ENCODE data around the gene KLHL13. TPM values are rescaled to one million over a fixed set of nuclear protein-coding genes. Genes with fewer than 3 reads are reported as not detected.
"Not testable (repeated sequence)": the region's sequence is repeated elsewhere in the genome, so short reads cannot be mapped to it uniquely, and the experiment has no call there.

Gene KLHL13
- total RNA-seq, 4 donors from 2014 or later, result 1.2 to 5.2 (median 2.0) TPM

- no peak for DNase-seq (ENCODE audit: low spot score)
- TF ChIP-seq, protein P1, sequence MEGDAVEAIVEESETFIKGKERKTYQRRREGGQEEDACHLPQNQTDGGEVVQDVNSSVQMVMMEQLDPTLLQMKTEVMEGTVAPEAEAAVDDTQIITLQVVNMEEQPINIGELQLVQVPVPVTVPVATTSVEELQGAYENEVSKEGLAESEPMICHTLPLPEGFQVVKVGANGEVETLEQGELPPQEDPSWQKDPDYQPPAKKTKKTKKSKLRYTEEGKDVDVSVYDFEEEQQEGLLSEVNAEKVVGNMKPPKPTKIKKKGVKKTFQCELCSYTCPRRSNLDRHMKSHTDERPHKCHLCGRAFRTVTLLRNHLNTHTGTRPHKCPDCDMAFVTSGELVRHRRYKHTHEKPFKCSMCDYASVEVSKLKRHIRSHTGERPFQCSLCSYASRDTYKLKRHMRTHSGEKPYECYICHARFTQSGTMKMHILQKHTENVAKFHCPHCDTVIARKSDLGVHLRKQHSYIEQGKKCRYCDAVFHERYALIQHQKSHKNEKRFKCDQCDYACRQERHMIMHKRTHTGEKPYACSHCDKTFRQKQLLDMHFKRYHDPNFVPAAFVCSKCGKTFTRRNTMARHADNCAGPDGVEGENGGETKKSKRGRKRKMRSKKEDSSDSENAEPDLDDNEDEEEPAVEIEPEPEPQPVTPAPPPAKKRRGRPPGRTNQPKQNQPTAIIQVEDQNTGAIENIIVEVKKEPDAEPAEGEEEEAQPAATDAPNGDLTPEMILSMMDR (IDR thresholded peaks at IDR 0.05), result no peak
- no peak for ATAC-seq (ENCODE audit: low FRiP score)
Measured at GRCh38 chrX:118148737-118149136, 32.1 kb upstream of the KLHL13 start.

GRCh38 chrX:118147771-118148170 lies 31.2 kb upstream of the KLHL13 start:
- not testable (repeated sequence) for ATAC-seq (ENCODE audit: low FRiP score); DNase-seq (ENCODE audit: low spot score)

DNA sequence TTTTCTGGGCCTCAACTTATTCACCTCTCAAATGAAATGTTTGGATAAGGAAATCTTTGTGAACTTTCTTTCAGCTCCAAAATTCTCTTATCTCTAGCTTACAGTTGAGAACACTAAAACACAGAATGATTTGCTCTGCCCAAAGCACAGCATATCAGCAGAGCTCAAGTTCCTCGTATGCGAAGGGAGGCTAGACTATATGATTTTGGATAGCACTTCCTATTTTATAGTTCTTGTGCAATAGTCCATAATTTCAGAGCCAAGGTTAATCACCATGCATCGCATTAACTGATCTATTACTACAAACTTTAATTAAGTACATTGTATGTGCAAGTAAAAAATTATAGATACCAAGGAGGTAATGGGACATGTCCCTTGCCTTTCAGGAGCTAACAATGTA lies 27.0 kb upstream of the KLHL13 start:
- no peak for DNase-seq (ENCODE audit: low spot score)
- ATAC-seq (ENCODE audit: low FRiP score), result no peak
- TF ChIP-seq, protein P1 (IDR thresholded peaks at IDR 0.05), result no peak

DNA sequence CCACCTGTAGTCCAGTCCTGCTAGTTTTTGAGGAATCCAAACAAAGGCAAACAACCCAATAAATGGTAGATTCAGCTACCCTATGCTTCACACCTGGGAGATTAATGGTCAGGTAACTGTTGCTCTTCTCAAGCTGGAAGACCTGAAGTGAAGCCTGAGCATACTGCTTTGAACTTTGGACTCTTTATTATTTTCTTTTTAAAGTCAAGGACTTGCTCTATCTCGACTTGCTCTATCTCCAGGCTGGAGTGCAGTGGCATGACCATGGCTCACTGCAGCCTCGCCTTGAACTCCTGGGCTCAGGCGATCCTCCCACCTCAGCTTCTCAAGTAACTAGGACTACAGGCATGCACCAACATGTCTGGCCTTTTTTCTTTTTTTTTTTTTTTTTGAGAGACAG lies 14.7 kb upstream of the KLHL13 start:
- TF ChIP-seq, protein P1 (IDR thresholded peaks at IDR 0.05), result no peak
- no peak for ATAC-seq (ENCODE audit: low FRiP score)
- DNase-seq (ENCODE audit: low spot score), result no peak

GRCh38 chrX:118129681-118130080 lies 13.1 kb upstream of the KLHL13 start:
- TF ChIP-seq, protein P1 (IDR thresholded peaks at IDR 0.05), result no peak
- ATAC-seq (ENCODE audit: low FRiP score) (no peak), DNase-seq (ENCODE audit: low spot score) (no peak)

- TF ChIP-seq, protein P1 (IDR thresholded peaks at IDR 0.05), result no peak
- ATAC-seq (ENCODE audit: low FRiP score), result no peak
Measured at GRCh38 chrX:118128724-118129123, 12.1 kb upstream of the KLHL13 start.

GRCh38 chrX:118126286-118126685 lies 9.7 kb upstream of the KLHL13 start:
- TF ChIP-seq, protein P1 (IDR thresholded peaks at IDR 0.05), result no peak
- ATAC-seq (ENCODE audit: low FRiP score) (no peak), DNase-seq (ENCODE audit: low spot score) (no peak)

More at GRCh38 chrX:118128724-118129123, 12.1 kb upstream of the KLHL13 start:
- no peak for DNase-seq (ENCODE audit: low spot score)

- ATAC-seq (ENCODE audit: low FRiP score); DNase-seq (ENCODE audit: low spot score): not testable (repeated sequence)
Measured at GRCh38 chrX:118124243-118124642, 7.6 kb upstream of the KLHL13 start.
